Thymus (tissue), 11 donors: Measurements from ENCODE around the gene TRIM66. TPM values are rescaled to one million over a fixed set of nuclear protein-coding genes. Genes with fewer than 3 reads are reported as not detected.

ENCODE experiments used
- DNase-seq, 9 donors: peaks; one replicate each; pipeline ENCODE4 v3.0.0-alpha.2; 2013; ENCODE audit warnings: low spot score in 9 of 9, low read depth in 6 of 9, missing footprints in 1 of 9
- H3K27ac ChIP-seq, 2 donors: one replicate each; pipeline ENCODE4 v1.5.1; 2013; ENCODE audit warnings: control low read depth in 1 of 2, low read depth in 1 of 2, low read length in 1 of 2, mild to moderate bottlenecking in 1 of 2, moderate library complexity in 1 of 2
- H3K27me3 ChIP-seq, 2 donors: one replicate each; pipeline ENCODE4 v1.5.1; 2013; ENCODE audit warnings: low read length in 1 of 2; ENCODE audit not compliant: control insufficient read depth in 2 of 2, insufficient read depth in 1 of 2
- H3K36me3 ChIP-seq, 2 donors: one replicate each; pipeline ENCODE4 v1.5.1; 2013; ENCODE audit warnings: low read length in 1 of 2, mild to moderate bottlenecking in 1 of 2, moderate library complexity in 1 of 2; ENCODE audit not compliant: control insufficient read depth in 2 of 2, insufficient read depth in 2 of 2
- H3K4me1 ChIP-seq, 2 donors: one replicate each; pipeline ENCODE4 v1.5.1; 2013; ENCODE audit warnings: low read length in 2 of 2; ENCODE audit not compliant: control insufficient read depth in 2 of 2, insufficient read depth in 2 of 2
- H3K4me3 ChIP-seq, 2 donors: one replicate each; pipeline ENCODE4 v1.5.1; 2013; ENCODE audit warnings: low read length in 2 of 2, control low read depth in 1 of 2, mild to moderate bottlenecking in 1 of 2
- H3K9me3 ChIP-seq, 2 donors: one replicate each; pipeline ENCODE4 v1.5.1; 2013; ENCODE audit warnings: low read length in 1 of 2, mild to moderate bottlenecking in 1 of 2; ENCODE audit not compliant: control insufficient read depth in 2 of 2, insufficient read depth in 1 of 2
- WGBS: extraction: QIAGEN DNeasy Blood & Tissue Kit; methylation state at CpG from one replicate; pipeline ENCODE4 v1.1.7; 2013; 5-methylcytosine and 5-hydroxymethylcytosine counted together
- polyA plus RNA-seq: library from polyadenylated mRNA; stranded (reverse); fragments of 200-250 nt; gene quantifications from one replicate; pipeline ENCODE4 v1.2.3, GENCODE V29; 2013
- total RNA-seq: library from RNA; stranded (reverse); fragments of 120-200 nt; gene quantifications from one replicate; pipeline ENCODE4 v1.2.4, GENCODE V29; 2013
- donor health status: healthy.

The TRIM66 gene
- total and polyA plus RNA-seq, 2 donors: 2.7 to 4.6 TPM

GRCh38 chr11:8689726-8690255 is 7.3 kb upstream of the TRIM66 start:
- Histone ChIP-seq H3K27me3 (no peaks in the 10 kb centered on the region), H3K4me3 (peak overlapping the region in 1 of 2 donors; percentile 82), H3K27ac (peak overlapping the region in 1 of 2 donors; percentile 90), H3K4me1 (peaks cover 3 to 16% of the 10 kb centered on the region in 2 donors), H3K9me3 (no peaks in the 10 kb centered on the region), H3K36me3 (peaks cover 14 to 37% of the 10 kb centered on the region in 2 donors)
- 96% methylated on average over 8 of the region's 8 CpGs for WGBS
- no peak for DNase-seq

- peak overlapping the region; percentile 69 to 82 for H3K4me3 ChIP-seq
- 4% methylated on average over 56 of the region's 56 CpGs for WGBS
- peak; percentile 42 to 87 (median 72) for DNase-seq
- H3K9me3 ChIP-seq: no peaks in the 10 kb centered on the region
- peaks cover 10 to 22% of the 10 kb centered on the region in 2 donors for H3K4me1 ChIP-seq
- H3K36me3 ChIP-seq: peaks cover 21 to 43% of the 10 kb centered on the region in 2 donors
- H3K27me3 ChIP-seq: no peaks in the 10 kb centered on the region
- peak overlapping the region; percentile 90 to 91 for H3K27ac ChIP-seq
Observed at GRCh38 chr11:8688414-8689362, 6.2 kb upstream of the TRIM66 start.

GRCh38 chr11:8686325-8686724 is 3.9 kb upstream of the TRIM66 start:
- peaks cover 17 to 28% of the 10 kb centered on the region in 2 donors for H3K4me1 ChIP-seq
- H3K9me3 ChIP-seq: no peaks in the 10 kb centered on the region
- no peak for DNase-seq
- WGBS: 97% methylated on average over 7 of the region's 7 CpGs
- no peak overlapping the region for H3K4me3 ChIP-seq
- peaks cover 21 to 35% of the 10 kb centered on the region in 2 donors for H3K36me3 ChIP-seq
- H3K27me3 ChIP-seq: no peaks in the 10 kb centered on the region
- H3K27ac ChIP-seq: no peak overlapping the region

GRCh38 chr11:8685820-8686219 is 3.4 kb upstream of the TRIM66 start:
- Histone ChIP-seq H3K4me1 (peaks cover 17 to 28% of the 10 kb centered on the region in 2 donors), H3K27ac (no peak overlapping the region), H3K27me3 (no peaks in the 10 kb centered on the region), H3K4me3 (no peak overlapping the region), H3K9me3 (no peaks in the 10 kb centered on the region), H3K36me3 (peaks cover 21 to 32% of the 10 kb centered on the region in 2 donors)
- no peak for DNase-seq
- WGBS: 94% methylated on average over 2 of the region's 2 CpGs

DNA sequence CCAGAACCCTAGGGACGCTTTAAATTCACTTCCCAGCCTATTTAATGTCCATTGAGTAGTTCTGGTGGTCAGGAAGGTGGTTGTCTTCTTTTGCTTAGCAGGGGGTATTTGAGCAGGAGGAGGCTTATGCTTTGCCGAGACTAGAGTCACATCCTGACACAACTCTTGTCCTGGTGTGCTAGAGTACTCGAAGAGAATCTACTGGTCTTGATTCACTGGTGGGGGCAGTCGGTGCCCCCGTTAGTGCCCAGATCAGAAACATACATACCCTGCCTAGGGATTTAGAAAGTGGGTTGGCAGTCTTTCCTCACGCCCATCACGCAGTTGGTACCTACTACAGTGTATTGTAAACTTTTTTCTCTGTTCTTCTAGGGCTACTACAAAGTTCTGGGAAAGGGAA is 2.8 kb upstream of the TRIM66 start:
- no peak for DNase-seq
- H3K4me3 ChIP-seq: no peak overlapping the region
- no peaks in the 10 kb centered on the region for H3K9me3 ChIP-seq
- peaks cover 21 to 32% of the 10 kb centered on the region in 2 donors for H3K36me3 ChIP-seq
- H3K27me3 ChIP-seq: no peaks in the 10 kb centered on the region
- peaks cover 17 to 28% of the 10 kb centered on the region in 2 donors for H3K4me1 ChIP-seq
- H3K27ac ChIP-seq: no peak overlapping the region
- 90% methylated on average over 7 of the region's 7 CpGs for WGBS

DNA sequence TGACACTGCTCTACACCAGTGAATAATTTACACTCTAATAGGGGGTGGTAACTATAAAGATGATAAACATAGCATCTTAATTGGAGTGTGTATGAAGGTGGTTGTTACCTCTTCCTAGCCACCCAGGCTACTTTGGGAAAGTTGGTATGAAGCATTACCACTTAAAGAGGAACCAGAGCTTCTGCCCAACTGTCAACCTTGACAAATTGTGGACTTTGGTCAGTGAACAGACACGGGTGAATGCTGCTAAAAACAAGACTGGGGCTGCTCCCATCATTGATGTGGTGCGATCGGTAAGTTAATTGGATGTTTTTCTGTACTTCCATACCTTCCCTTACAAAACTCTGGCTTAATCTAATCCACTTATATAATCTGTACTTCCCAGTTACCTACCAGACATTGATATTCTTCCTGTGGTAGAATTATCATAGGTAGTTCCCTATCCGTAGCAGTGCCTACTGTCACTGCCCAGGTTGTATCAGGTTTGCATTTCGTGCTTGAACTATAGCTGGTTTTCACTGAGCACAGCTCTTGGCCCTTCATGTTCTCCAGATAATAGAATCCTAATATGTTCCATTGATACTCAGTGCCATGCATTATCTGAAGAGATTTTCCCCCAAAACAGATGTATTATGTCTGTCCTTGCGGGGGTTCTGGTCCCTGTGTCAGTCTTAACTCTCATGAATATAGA is 2.3 kb upstream of the TRIM66 start:
- WGBS: 92% methylated on average over 6 of the region's 6 CpGs
- DNase-seq: no peak
- H3K4me1 ChIP-seq: peaks cover 14 to 24% of the 10 kb centered on the region in 2 donors
- H3K27ac ChIP-seq: no peak overlapping the region
- H3K36me3 ChIP-seq: peaks cover 21 to 32% of the 10 kb centered on the region in 2 donors
- H3K4me3 ChIP-seq: peak overlapping the region in 1 of 2 donors; percentile 84
- H3K27me3 ChIP-seq: no peaks in the 10 kb centered on the region
- H3K9me3 ChIP-seq: no peaks in the 10 kb centered on the region

- H3K36me3 ChIP-seq: peaks cover 21 to 33% of the 10 kb centered on the region in 2 donors
- no peaks in the 10 kb centered on the region for H3K27me3 ChIP-seq
- H3K27ac ChIP-seq: peak overlapping the region; percentile 83 to 90
- DNase-seq: peak in 2 of 9 donors; percentile 12 to 16
- H3K4me3 ChIP-seq: peak overlapping the region; percentile 76 to 84
- WGBS: 12% methylated on average over 27 of the region's 27 CpGs
- H3K9me3 ChIP-seq: no peaks in the 10 kb centered on the region
- H3K4me1 ChIP-seq: peaks cover 14 to 21% of the 10 kb centered on the region in 2 donors
Observed at GRCh38 chr11:8683115-8683807, 796 bp upstream of the TRIM66 start.

- H3K9me3 ChIP-seq: no peaks in the 10 kb centered on the region
- H3K27ac ChIP-seq: peak overlapping the region; percentile 90 to 98
- H3K4me1 ChIP-seq: peaks cover 12 to 14% of the 10 kb centered on the region in 2 donors
- H3K27me3 ChIP-seq: no peaks in the 10 kb centered on the region
- WGBS: 38% methylated on average over 14 of the region's 14 CpGs
- H3K36me3 ChIP-seq: peaks cover 21 to 32% of the 10 kb centered on the region in 2 donors
- H3K4me3 ChIP-seq: peak overlapping the region; percentile 76 to 84
- peak in 1 of 9 donors; percentile 11 for DNase-seq
Observed at GRCh38 chr11:8681837-8682302, 595 bp downstream of the TRIM66 start.
